IMR-90 (cell line): ENCODE data around the gene PAAF1.

ENCODE experiments used
- FOS ChIP-seq: fragments of 150-350 bp; IDR thresholded peaks from 2 replicates; pipeline ENCODE4 v1.6.1; 2016; ENCODE audit warnings: low read depth, low read length
- MAFK ChIP-seq: IDR thresholded peaks from 2 replicates; pipeline ENCODE4 v1.6.1; 2012; ENCODE audit warnings: low read depth, low read length, improper control_type of control experiment
- MXI1 ChIP-seq: IDR thresholded peaks from 2 replicates; pipeline ENCODE4 v1.6.1; 2012; ENCODE audit warnings: low read depth, mild to moderate bottlenecking, low read length, moderate library complexity, borderline replicate concordance
- POLR2A ChIP-seq: IDR thresholded peaks from 2 replicates; pipeline ENCODE4 v1.6.1; 2012; ENCODE audit warnings: mild to moderate bottlenecking, low read depth, low read length
- SMC3 ChIP-seq: fragments of 150-350 bp; IDR thresholded peaks from 2 replicates; pipeline ENCODE4 v1.6.1; 2016; ENCODE audit warnings: low read depth, mild to moderate bottlenecking, antibody characterized with exemption, low read length, moderate library complexity
- TF ChIP-seq, protein P1 (sequence below): conservative IDR thresholded peaks from 2 replicates; pipeline ENCODE4 v1.5.1; 2012; ENCODE audit warnings: mild to moderate bottlenecking, low read depth, low read length, improper control_type of control experiment

DNA sequence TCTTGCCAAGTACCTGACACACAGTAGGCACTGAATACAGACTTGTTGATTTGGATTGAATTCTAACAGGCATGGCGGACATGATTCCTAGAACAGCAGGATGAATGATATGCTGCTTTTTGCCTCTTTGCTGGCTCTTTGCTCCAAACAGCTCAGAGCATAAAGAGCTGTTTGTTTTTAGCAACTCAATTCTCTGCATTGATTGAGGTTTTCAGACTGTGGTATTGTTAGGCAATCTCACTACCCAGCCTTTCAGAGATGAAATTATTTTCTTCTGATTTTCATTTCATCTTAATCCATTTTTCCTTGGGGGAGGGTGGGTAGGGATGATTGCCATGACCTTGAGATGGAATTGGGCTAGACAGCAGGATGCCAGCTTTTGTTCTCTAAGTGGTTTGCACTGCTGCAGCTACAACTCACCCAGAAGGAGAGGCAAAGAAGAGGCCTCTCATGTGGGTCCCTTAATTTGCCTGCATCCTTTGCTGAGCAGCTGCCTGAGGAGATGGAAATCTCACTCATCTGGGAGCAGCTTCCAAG, 20.7 kb upstream of the PAAF1 start:
- TF ChIP-seq, protein P1, sequence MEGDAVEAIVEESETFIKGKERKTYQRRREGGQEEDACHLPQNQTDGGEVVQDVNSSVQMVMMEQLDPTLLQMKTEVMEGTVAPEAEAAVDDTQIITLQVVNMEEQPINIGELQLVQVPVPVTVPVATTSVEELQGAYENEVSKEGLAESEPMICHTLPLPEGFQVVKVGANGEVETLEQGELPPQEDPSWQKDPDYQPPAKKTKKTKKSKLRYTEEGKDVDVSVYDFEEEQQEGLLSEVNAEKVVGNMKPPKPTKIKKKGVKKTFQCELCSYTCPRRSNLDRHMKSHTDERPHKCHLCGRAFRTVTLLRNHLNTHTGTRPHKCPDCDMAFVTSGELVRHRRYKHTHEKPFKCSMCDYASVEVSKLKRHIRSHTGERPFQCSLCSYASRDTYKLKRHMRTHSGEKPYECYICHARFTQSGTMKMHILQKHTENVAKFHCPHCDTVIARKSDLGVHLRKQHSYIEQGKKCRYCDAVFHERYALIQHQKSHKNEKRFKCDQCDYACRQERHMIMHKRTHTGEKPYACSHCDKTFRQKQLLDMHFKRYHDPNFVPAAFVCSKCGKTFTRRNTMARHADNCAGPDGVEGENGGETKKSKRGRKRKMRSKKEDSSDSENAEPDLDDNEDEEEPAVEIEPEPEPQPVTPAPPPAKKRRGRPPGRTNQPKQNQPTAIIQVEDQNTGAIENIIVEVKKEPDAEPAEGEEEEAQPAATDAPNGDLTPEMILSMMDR, result no peak
- TF ChIP-seq MAFK (no peak), POLR2A (no peak), SMC3 (no peak), FOS (no peak), MXI1 (no peak)
